Measurements from ENCODE around the gene MTMR10. TPM values are rescaled to one million over a fixed set of nuclear protein-coding genes. Genes with fewer than 3 reads are reported as not detected.

The MTMR10 gene
- polyA plus RNA-seq, 1 of the 3 experiments (the other 2 are of a cell fraction) = 6.4 TPM

DNA sequence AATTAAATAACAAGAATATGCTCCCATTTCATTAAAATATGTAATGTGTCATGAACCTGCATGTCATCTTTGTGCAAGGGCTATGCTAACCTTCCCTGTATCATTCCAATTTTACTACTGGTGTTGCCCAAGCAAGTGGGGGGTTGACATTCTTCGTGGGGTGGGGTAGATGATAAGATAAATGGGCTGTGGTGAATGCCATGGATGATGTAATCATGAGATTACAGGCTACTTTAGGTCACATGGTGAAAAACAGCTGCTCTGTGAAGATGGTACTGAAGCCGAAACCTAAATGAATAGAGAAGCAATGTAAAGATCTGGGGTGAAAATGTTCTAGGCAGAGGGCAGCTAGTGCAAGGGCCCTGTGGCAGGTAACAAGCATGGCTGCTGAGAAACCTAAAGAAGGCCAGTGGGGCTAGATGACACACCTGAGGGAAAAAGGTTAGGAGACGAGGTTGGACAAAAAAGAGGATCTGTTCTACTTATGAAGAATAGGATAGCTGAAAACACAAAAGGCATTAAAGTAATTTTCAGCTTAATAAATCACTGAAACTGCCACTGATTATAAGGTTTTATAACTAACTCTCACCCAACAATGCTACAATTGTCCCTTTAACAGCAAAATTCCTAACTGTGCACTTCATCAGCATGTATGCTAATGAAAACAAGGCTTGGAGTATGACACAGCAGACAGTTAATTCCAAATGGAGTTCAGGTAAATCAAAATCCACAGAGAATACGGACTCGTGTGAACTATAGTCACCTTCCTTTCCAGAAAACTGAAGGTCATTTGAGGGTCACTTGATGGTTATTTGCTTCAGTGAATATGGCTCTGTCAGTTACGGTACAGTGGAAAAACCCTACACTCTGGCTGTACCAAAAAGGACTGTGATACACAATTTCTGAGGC lies 35.0 kb downstream of the MTMR10 start:
- no peaks in the 10 kb centered on the region for H4K20me1 ChIP-seq (ENCODE audit: insufficient read depth)
- ChIA-PET POLR2A (no interaction called here), CTCF (no interaction called here)
- H3K9me2 ChIP-seq = no peaks in the 10 kb centered on the region
- 88% methylated on average over 6 of the region's 6 CpGs for whole genome bisulfite sequencing (ENCODE audit: low lambda C conversion rate)
- no peak overlapping the region for H2AFZ ChIP-seq (ENCODE audit: low read depth)
- H3K36me3 ChIP-seq (replicated peaks in 1 of 2; ENCODE audit: control insufficient read depth in 1 of 2, insufficient read depth in 2 of 2, low read length in 1 of 2) = peaks cover 39 to 54% of the 10 kb centered on the region in 2 experiments
- no peak for DNase-seq
- H3K27ac ChIP-seq (ENCODE audit: low read depth in 2 of 2, low read length in 1 of 2) = no peak overlapping the region
- H3K4me3 ChIP-seq (ENCODE audit: low read depth in 2 of 2, low read length in 1 of 2) = no peak overlapping the region
- H3F3A ChIP-seq (replicated peaks; ENCODE audit: insufficient read depth) = peaks cover 6% of the 10 kb centered on the region
- no peak overlapping the region for H3K4me2 ChIP-seq
- H3K4me1 ChIP-seq (ENCODE audit: control insufficient read depth in 1 of 2, insufficient read depth in 2 of 2, low read depth in 1 of 2, low read length in 1 of 2) = peaks cover 0 to 19% of the 10 kb centered on the region in 2 experiments; a peak in 1 of 4 replicates
- no peaks in the 10 kb centered on the region for H3K27me3 ChIP-seq (ENCODE audit: insufficient read depth)
- no peak overlapping the region for H3K9ac ChIP-seq
- no peaks in the 10 kb centered on the region for H3K9me3 ChIP-seq
- no peaks in the 10 kb centered on the region for H3K79me2 ChIP-seq (ENCODE audit: insufficient read depth)
- TF ChIP-seq POLR2AphosphoS5 (IDR thresholded peaks at IDR 0.05; ENCODE audit: low read depth, low read length) (no peak), TCF12 (IDR thresholded peaks at IDR 0.05) (peak; percentile 19; the same call in 1 of the 2 replicates), RXRA (IDR thresholded peaks at IDR 0.05; ENCODE audit: borderline replicate concordance, low read depth) (no peak)
- TF ChIP-seq, protein P1, sequence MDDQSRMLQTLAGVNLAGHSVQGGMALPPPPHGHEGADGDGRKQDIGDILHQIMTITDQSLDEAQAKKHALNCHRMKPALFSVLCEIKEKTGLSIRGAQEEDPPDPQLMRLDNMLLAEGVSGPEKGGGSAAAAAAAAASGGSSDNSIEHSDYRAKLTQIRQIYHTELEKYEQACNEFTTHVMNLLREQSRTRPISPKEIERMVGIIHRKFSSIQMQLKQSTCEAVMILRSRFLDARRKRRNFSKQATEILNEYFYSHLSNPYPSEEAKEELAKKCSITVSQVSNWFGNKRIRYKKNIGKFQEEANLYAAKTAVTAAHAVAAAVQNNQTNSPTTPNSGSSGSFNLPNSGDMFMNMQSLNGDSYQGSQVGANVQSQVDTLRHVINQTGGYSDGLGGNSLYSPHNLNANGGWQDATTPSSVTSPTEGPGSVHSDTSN (IDR thresholded peaks at IDR 0.05) = 0 out of 2 replicates have a peak, but pooled peaks have one; percentile 7

DNA sequence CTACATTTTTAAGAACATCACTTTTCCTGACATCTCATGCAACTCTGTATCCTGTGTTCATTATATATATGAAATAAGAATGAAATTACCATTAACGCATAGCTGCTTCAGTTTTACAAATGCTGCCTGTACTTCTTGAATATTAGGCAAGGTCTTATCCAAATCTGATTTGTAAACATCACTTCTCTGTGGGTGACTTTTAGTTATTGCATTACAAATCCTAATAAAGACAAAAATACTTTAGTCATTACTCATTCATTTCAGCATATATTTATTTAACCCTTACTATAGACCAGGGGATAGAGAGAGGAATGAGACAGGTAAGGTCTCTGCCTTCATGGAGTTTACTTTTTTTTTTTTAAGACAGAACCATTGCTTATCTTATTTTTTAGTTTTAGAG lies 36.8 kb downstream of the MTMR10 start:
- ChIA-PET POLR2A (no interaction called here), CTCF (interaction anchor here (0.5 kb wide), 1 partner anchor 15 kb away, joined by 3 read pairs; no protein-coding TSS in a partner anchor)
- no peak overlapping the region for H3K4me3 ChIP-seq (ENCODE audit: low read depth in 2 of 2, low read length in 1 of 2)
- H4K20me1 ChIP-seq (ENCODE audit: insufficient read depth) = no peaks in the 10 kb centered on the region
- TF ChIP-seq ELF1 (IDR thresholded peaks at IDR 0.05) = no peak
- no peak for TF ChIP-seq MEF2A (IDR thresholded peaks at IDR 0.05; ENCODE audit: borderline replicate concordance, low read depth)
- TF ChIP-seq TCF12 (IDR thresholded peaks at IDR 0.05) = no peak
- TF ChIP-seq, protein P2, sequence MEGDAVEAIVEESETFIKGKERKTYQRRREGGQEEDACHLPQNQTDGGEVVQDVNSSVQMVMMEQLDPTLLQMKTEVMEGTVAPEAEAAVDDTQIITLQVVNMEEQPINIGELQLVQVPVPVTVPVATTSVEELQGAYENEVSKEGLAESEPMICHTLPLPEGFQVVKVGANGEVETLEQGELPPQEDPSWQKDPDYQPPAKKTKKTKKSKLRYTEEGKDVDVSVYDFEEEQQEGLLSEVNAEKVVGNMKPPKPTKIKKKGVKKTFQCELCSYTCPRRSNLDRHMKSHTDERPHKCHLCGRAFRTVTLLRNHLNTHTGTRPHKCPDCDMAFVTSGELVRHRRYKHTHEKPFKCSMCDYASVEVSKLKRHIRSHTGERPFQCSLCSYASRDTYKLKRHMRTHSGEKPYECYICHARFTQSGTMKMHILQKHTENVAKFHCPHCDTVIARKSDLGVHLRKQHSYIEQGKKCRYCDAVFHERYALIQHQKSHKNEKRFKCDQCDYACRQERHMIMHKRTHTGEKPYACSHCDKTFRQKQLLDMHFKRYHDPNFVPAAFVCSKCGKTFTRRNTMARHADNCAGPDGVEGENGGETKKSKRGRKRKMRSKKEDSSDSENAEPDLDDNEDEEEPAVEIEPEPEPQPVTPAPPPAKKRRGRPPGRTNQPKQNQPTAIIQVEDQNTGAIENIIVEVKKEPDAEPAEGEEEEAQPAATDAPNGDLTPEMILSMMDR (IDR thresholded peaks at IDR 0.05) = no peak
- TF ChIP-seq NFIC (IDR thresholded peaks at IDR 0.05; ENCODE audit: borderline replicate concordance) = no peak
- TF ChIP-seq YY1 (IDR thresholded peaks at IDR 0.05; ENCODE audit: low read depth) = no peak
- no peak for TF ChIP-seq FOXM1 (IDR thresholded peaks at IDR 0.05; ENCODE audit: low read depth)
- TF ChIP-seq FOXJ3 (CRISPR knock-in tag; IDR thresholded peaks at IDR 0.05) = no peak
- TF ChIP-seq RFX5 (IDR thresholded peaks at IDR 0.05; ENCODE audit: low read length) = no peak
- TF ChIP-seq EZH2phosphoT487 (IDR thresholded peaks at IDR 0.05; ENCODE audit: borderline replicate concordance, low read depth) = no peak
- no peak for TF ChIP-seq GATA2 (CRISPR knock-in tag; IDR thresholded peaks at IDR 0.05)
- TF ChIP-seq RXRA (IDR thresholded peaks at IDR 0.05; ENCODE audit: borderline replicate concordance, low read depth) = no peak
- TF ChIP-seq, protein P3, sequence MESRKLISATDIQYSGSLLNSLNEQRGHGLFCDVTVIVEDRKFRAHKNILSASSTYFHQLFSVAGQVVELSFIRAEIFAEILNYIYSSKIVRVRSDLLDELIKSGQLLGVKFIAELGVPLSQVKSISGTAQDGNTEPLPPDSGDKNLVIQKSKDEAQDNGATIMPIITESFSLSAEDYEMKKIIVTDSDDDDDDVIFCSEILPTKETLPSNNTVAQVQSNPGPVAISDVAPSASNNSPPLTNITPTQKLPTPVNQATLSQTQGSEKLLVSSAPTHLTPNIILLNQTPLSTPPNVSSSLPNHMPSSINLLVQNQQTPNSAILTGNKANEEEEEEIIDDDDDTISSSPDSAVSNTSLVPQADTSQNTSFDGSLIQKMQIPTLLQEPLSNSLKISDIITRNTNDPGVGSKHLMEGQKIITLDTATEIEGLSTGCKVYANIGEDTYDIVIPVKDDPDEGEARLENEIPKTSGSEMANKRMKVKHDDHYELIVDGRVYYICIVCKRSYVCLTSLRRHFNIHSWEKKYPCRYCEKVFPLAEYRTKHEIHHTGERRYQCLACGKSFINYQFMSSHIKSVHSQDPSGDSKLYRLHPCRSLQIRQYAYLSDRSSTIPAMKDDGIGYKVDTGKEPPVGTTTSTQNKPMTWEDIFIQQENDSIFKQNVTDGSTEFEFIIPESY (IDR thresholded peaks at IDR 0.05; ENCODE audit: borderline replicate concordance, low read depth) = no peak
- no peak for TF ChIP-seq TAF1 (IDR thresholded peaks at IDR 0.05; ENCODE audit: borderline replicate concordance, low read depth, low read length)
- TF ChIP-seq TEAD4 (IDR thresholded peaks at IDR 0.05; ENCODE audit: borderline replicate concordance, insufficient read depth) = no peak
- no peak for TF ChIP-seq EP300 (IDR thresholded peaks at IDR 0.05; ENCODE audit: borderline replicate concordance in 1 of 2, low read depth in 1 of 2, low read length in 1 of 2)
- TF ChIP-seq CHD2 (IDR thresholded peaks at IDR 0.05; ENCODE audit: low read length, partially characterized antibody) = no peak
- DNase-seq = no peak
- peaks cover 0 to 19% of the 10 kb centered on the region in 2 experiments; a peak in 1 of 4 replicates for H3K4me1 ChIP-seq (ENCODE audit: control insufficient read depth in 1 of 2, insufficient read depth in 2 of 2, low read depth in 1 of 2, low read length in 1 of 2)
- no peak overlapping the region for H3K4me2 ChIP-seq
- no peak overlapping the region for H3K9ac ChIP-seq
- no peaks in the 10 kb centered on the region for H3K79me2 ChIP-seq (ENCODE audit: insufficient read depth)
- peak overlapping the region in 1 of 2 experiments; percentile 23; a peak in 1 of 4 replicates for H3K27ac ChIP-seq (ENCODE audit: low read depth in 2 of 2, low read length in 1 of 2)
- H2AFZ ChIP-seq (ENCODE audit: low read depth) = no peak overlapping the region
- H3K36me3 ChIP-seq (replicated peaks in 1 of 2; ENCODE audit: control insufficient read depth in 1 of 2, insufficient read depth in 2 of 2, low read length in 1 of 2) = peaks cover 53 to 62% of the 10 kb centered on the region in 2 experiments
- 89% methylated on average over 1 of the region's 1 CpG for WGBS (ENCODE audit: low lambda C conversion rate)
- no peaks in the 10 kb centered on the region for H3K9me2 ChIP-seq
- peaks cover 6% of the 10 kb centered on the region for H3F3A ChIP-seq (replicated peaks; ENCODE audit: insufficient read depth)
- no peaks in the 10 kb centered on the region for H3K9me3 ChIP-seq
- H3K27me3 ChIP-seq (ENCODE audit: insufficient read depth) = no peaks in the 10 kb centered on the region
